ENCODE results near the gene USP53. TPM values are rescaled to one million over a fixed set of nuclear protein-coding genes. Genes with fewer than 3 reads are reported as not detected.

The USP53 gene
- total RNA-seq, 2 donors from 2014 or later: 51.5 to 62.9 TPM

- peaks cover 35% of the 10 kb centered on the region for H3K36me3 ChIP-seq
- no peaks in the 10 kb centered on the region for H3K9me3 ChIP-seq
- no peak for TF ChIP-seq CTCF (IDR thresholded peaks at IDR 0.05)
- no peak overlapping the region for H3K4me3 ChIP-seq
- no peaks in the 10 kb centered on the region for H3K27me3 ChIP-seq
- no peak overlapping the region for H3K27ac ChIP-seq
- H3K4me1 ChIP-seq: peaks cover 0 to 26% of the 10 kb centered on the region in 2 donors
- DNase-seq (ENCODE audit: low spot score): no peak
Observed at GRCh38 chr4:119297795-119298194, 85.3 kb downstream of the USP53 start.

- no peaks in the 10 kb centered on the region for H3K9me3 ChIP-seq
- peak overlapping the region; percentile 93 to 95 for H3K27ac ChIP-seq
- H3K36me3 ChIP-seq: peaks cover 27% of the 10 kb centered on the region
- no peaks in the 10 kb centered on the region for H3K27me3 ChIP-seq
- H3K4me1 ChIP-seq: peaks cover 0 to 26% of the 10 kb centered on the region in 2 donors
- peak overlapping the region; percentile 75 to 77 for H3K4me3 ChIP-seq
- TF ChIP-seq CTCF (IDR thresholded peaks at IDR 0.05): no peak
- DNase-seq (ENCODE audit: low spot score): no peak
Observed at GRCh38 chr4:119299260-119299671, 86.8 kb downstream of the USP53 start.

- TF ChIP-seq CTCF (IDR thresholded peaks at IDR 0.05): no peak
- Histone ChIP-seq H3K4me1 (peaks cover 0 to 26% of the 10 kb centered on the region in 2 donors), H3K9me3 (no peaks in the 10 kb centered on the region), H3K27me3 (no peaks in the 10 kb centered on the region), H3K4me3 (peak overlapping the region; percentile 75 to 77), H3K36me3 (peaks cover 27% of the 10 kb centered on the region), H3K27ac (peak overlapping the region; percentile 93 to 95)
- no peak for DNase-seq (ENCODE audit: low spot score)
Observed at GRCh38 chr4:119299741-119300100, 87.2 kb downstream of the USP53 start.

- no peaks in the 10 kb centered on the region for H3K9me3 ChIP-seq
- H3K4me3 ChIP-seq: peak overlapping the region; percentile 75 to 77
- H3K27ac ChIP-seq: peak overlapping the region; percentile 93 to 95
- DNase-seq (ENCODE audit: low spot score): peak; percentile 94
- no peak for TF ChIP-seq CTCF (IDR thresholded peaks at IDR 0.05)
- H3K4me1 ChIP-seq: peaks cover 0 to 26% of the 10 kb centered on the region in 2 donors
- H3K36me3 ChIP-seq: peaks cover 27% of the 10 kb centered on the region
- H3K27me3 ChIP-seq: no peaks in the 10 kb centered on the region
Observed at GRCh38 chr4:119300101-119300978, 87.8 kb downstream of the USP53 start.

GRCh38 chr4:119302073-119302832 lies 89.7 kb downstream of the USP53 start:
- H3K9me3 ChIP-seq: no peaks in the 10 kb centered on the region
- peaks cover 0 to 23% of the 10 kb centered on the region in 2 donors for H3K4me1 ChIP-seq
- no peak for DNase-seq (ENCODE audit: low spot score)
- no peak overlapping the region for H3K27ac ChIP-seq
- no peaks in the 10 kb centered on the region for H3K27me3 ChIP-seq
- H3K4me3 ChIP-seq: no peak overlapping the region
- no peak for TF ChIP-seq CTCF (IDR thresholded peaks at IDR 0.05)
- H3K36me3 ChIP-seq: peaks cover 8% of the 10 kb centered on the region
